ENCODE measurements around the gene MRPS15. TPM values are rescaled to one million over a fixed set of nuclear protein-coding genes. Genes with fewer than 3 reads are reported as not detected.

The MRPS15 gene
- total RNA-seq, 1 donor from 2014 or later, result 65.4 TPM

DNA sequence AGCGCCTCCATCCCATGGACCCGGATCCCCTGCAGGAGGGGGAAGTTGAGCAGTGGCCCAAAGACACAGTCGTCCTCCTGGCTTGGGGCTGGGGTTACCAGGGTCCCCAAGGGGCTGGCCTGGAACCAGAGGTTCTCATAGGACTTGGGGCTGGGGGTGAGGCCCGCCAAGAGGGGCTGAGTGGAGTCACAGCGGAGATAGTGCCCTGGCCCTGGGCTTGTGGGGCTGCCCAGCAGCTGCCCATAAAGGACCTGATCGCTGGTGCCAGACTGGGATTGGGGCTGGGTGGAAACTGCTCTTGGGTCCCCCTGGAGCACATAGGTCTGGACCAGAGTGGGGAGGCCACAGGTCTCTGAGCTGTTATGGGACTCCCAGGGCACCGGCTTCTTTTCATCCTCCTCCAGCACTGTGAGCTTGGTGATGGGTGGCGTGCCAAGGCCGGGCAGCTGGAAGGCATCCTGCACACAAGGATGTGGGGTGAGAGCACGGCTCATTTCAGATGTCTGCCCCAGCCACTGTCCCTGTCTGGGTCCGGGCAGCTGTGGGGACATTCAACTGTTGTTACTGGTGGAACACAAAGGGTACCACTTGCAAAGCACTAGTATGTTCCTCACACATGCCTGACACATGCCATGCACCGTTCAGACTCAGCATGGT lies 2.3 kb upstream of the MRPS15 start:
- Mint-ChIP-seq H3K4me1 (ENCODE audit: low read depth, unreplicated experiment) (peaks cover 3% of the 10 kb centered on the region), H3K27me3 (ENCODE audit: unreplicated experiment) (peaks cover 7% of the 10 kb centered on the region), H3K36me3 (ENCODE audit: unreplicated experiment) (no peaks in the 10 kb centered on the region), H3K9me3 (ENCODE audit: unreplicated experiment) (no peaks in the 10 kb centered on the region), H3K27ac (ENCODE audit: unreplicated experiment) (no peak overlapping the region), H3K4me3 (ENCODE audit: unreplicated experiment) (no peak overlapping the region)
- no peak for DNase-seq
- TF ChIP-seq, protein P1, sequence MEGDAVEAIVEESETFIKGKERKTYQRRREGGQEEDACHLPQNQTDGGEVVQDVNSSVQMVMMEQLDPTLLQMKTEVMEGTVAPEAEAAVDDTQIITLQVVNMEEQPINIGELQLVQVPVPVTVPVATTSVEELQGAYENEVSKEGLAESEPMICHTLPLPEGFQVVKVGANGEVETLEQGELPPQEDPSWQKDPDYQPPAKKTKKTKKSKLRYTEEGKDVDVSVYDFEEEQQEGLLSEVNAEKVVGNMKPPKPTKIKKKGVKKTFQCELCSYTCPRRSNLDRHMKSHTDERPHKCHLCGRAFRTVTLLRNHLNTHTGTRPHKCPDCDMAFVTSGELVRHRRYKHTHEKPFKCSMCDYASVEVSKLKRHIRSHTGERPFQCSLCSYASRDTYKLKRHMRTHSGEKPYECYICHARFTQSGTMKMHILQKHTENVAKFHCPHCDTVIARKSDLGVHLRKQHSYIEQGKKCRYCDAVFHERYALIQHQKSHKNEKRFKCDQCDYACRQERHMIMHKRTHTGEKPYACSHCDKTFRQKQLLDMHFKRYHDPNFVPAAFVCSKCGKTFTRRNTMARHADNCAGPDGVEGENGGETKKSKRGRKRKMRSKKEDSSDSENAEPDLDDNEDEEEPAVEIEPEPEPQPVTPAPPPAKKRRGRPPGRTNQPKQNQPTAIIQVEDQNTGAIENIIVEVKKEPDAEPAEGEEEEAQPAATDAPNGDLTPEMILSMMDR (IDR thresholded peaks at IDR 0.05; ENCODE audit: partially characterized antibody, unreplicated experiment), result no peak

DNA sequence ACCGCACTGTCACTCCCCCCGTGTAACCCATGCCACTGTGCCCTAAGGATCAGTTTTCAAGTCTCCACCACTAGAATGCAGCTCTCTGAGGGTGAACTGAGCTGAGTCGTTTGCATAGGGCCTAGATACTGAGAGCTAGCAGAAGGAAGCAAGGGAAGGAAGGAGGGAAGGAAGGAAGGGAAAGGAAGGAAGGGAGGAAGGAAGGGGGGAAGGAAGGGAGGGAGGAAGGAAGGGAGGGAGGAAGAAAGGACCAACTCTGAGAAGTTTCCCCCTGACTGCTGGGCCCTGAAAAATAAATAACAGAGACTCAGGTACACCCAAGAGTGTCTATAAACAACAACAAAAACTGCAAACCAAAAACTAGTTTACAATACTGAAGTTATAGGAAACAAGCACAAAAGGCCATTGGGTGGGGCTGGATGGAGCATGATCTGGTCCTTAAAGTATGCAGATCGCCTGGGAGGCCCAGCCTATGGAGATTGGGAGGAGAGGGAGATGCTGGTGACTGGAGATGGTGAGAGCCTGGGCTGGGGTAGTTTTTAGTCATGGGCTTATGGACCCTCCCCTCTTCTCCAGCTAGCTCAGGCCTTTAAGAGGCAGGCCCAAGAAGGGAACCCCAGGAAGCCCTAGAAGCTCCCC lies 1.7 kb upstream of the MRPS15 start:
- peaks cover 7% of the 10 kb centered on the region for H3K27me3 Mint-ChIP-seq (ENCODE audit: unreplicated experiment)
- H3K9me3 Mint-ChIP-seq (ENCODE audit: unreplicated experiment), result no peaks in the 10 kb centered on the region
- no peak overlapping the region for H3K27ac Mint-ChIP-seq (ENCODE audit: unreplicated experiment)

GRCh38 chr1:36464605-36465393 lies 615 bp upstream of the MRPS15 start:
- no peak for DNase-seq
- Mint-ChIP-seq H3K36me3 (ENCODE audit: unreplicated experiment) (no peaks in the 10 kb centered on the region), H3K27me3 (ENCODE audit: unreplicated experiment) (peaks cover 7% of the 10 kb centered on the region), H3K4me1 (ENCODE audit: low read depth, unreplicated experiment) (peaks cover 3% of the 10 kb centered on the region), H3K27ac (ENCODE audit: unreplicated experiment) (peak overlapping the region; percentile 93), H3K9me3 (ENCODE audit: unreplicated experiment) (no peaks in the 10 kb centered on the region), H3K4me3 (ENCODE audit: unreplicated experiment) (peak overlapping the region; percentile 98)
- TF ChIP-seq, protein P1 (IDR thresholded peaks at IDR 0.05; ENCODE audit: partially characterized antibody, unreplicated experiment), result no peak

More for the DNA sequence above, 1.7 kb upstream of the MRPS15 start:
- TF ChIP-seq, protein P1 (IDR thresholded peaks at IDR 0.05; ENCODE audit: partially characterized antibody, unreplicated experiment), result no peak
- H3K36me3 Mint-ChIP-seq (ENCODE audit: unreplicated experiment), result no peaks in the 10 kb centered on the region
- no peak overlapping the region for H3K4me3 Mint-ChIP-seq (ENCODE audit: unreplicated experiment)
- no peak for DNase-seq
- peaks cover 3% of the 10 kb centered on the region for H3K4me1 Mint-ChIP-seq (ENCODE audit: low read depth, unreplicated experiment)

DNA sequence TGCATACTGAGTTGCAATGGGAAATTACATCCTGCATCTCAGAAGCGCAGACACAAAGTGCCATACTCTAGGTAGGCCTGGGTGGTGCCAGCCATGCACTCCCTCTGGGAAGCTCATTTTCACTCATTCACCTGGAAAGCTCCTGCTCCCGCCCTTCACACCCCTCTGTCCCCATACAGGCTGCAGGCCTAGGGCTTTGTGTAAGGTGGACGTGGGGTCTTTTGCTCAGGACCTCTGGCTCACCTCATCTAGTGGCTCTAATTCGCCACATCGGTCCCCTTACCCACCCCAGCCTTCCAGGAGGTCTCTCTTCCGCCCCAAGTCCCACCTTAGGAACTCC lies 751 bp downstream of the MRPS15 start:
- no peaks in the 10 kb centered on the region for H3K36me3 Mint-ChIP-seq (ENCODE audit: unreplicated experiment)
- H3K4me1 Mint-ChIP-seq (ENCODE audit: low read depth, unreplicated experiment), result peaks cover 3% of the 10 kb centered on the region
- DNase-seq, result no peak
- peaks cover 7% of the 10 kb centered on the region for H3K27me3 Mint-ChIP-seq (ENCODE audit: unreplicated experiment)
- H3K4me3 Mint-ChIP-seq (ENCODE audit: unreplicated experiment), result peak overlapping the region; percentile 98
- TF ChIP-seq, protein P1 (IDR thresholded peaks at IDR 0.05; ENCODE audit: partially characterized antibody, unreplicated experiment), result no peak
- H3K9me3 Mint-ChIP-seq (ENCODE audit: unreplicated experiment), result no peaks in the 10 kb centered on the region
- peak overlapping the region; percentile 89 for H3K27ac Mint-ChIP-seq (ENCODE audit: unreplicated experiment)

All from glutamatergic neuron (in vitro differentiated cells).